ENCODE measurements around the gene APBA2. TPM values are rescaled to one million over a fixed set of nuclear protein-coding genes. Genes with fewer than 3 reads are reported as not detected.

Gene APBA2
- total and polyA plus RNA-seq, 2 of the 13 experiments (the other 11 are each of a cell fraction or from before 2014, with no cell fraction given): 0.62 to 2.3 TPM

GRCh38 chr15:28934645-28935044 is 48.9 kb downstream of the APBA2 start:
- CTCF ChIA-PET (ENCODE audit: low intra/inter-chr PET ratio, low total read pairs): no interaction called here
- Histone ChIP-seq H3K4me3 (replicated peaks in 1 of 3; ENCODE audit: insufficient read depth in 1 of 3, low read depth in 2 of 3, low read length in 3 of 3) (no peak overlapping the region), H3K9ac (ENCODE audit: insufficient read depth, low read depth, low read length) (no peak overlapping the region), H2AFZ (ENCODE audit: low read length) (no peak overlapping the region), H3K9me3 (ENCODE audit: low read length) (no peaks in the 10 kb centered on the region), H3K4me1 (ENCODE audit: insufficient read depth, low read length) (peaks cover 8% of the 10 kb centered on the region; the same call in 1 of the 2 replicates), H4K20me1 (ENCODE audit: insufficient read depth, low read length) (no peaks in the 10 kb centered on the region; the same call in 1 of the 2 replicates), H3K27ac (ENCODE audit: extremely low read length, insufficient read depth, low read length) (no peak overlapping the region), H3K4me2 (ENCODE audit: low read depth, low read length) (no peak overlapping the region), H3K36me3 (replicated peaks in 1 of 2; ENCODE audit: control insufficient read depth in 1 of 2, insufficient read depth in 2 of 2, low read length in 2 of 2) (no peaks in the 10 kb centered on the region), H3K79me2 (ENCODE audit: insufficient read depth, low read length) (no peaks in the 10 kb centered on the region), H3K27me3 (ENCODE audit: control insufficient read depth in 1 of 2, insufficient read depth in 2 of 2, low read length in 2 of 2) (no peaks in the 10 kb centered on the region; a peak in 1 of 5 replicates)
- 90% methylated on average over 2 of the region's 6 CpGs for WGBS (ENCODE audit: low lambda C conversion rate)
- ATAC-seq: no peak
- BruUV-seq (replicated peaks): no TSS peak
- in situ Hi-C loops (cut with HindIII; ENCODE audit: extremely low pct_ligation_motif_present, low pct_unique_long_range_greater_than_20kb) (no loop called here), intact Hi-C loops (cut with micrococcal nuclease; ENCODE audit: unreplicated experiment) (no loop called here)
- TF ChIP-seq ZSCAN31 (CRISPR knock-in tag; IDR thresholded peaks at IDR 0.05; ENCODE audit: low read depth): no peak
- no peak for TF ChIP-seq ZNF704 (CRISPR knock-in tag; IDR thresholded peaks at IDR 0.05; ENCODE audit: borderline replicate concordance)
- TF ChIP-seq PRDM10 (CRISPR knock-in tag; IDR thresholded peaks at IDR 0.05; ENCODE audit: low read depth): no peak
- no peak for TF ChIP-seq DMAP1 (CRISPR knock-in tag; IDR thresholded peaks at IDR 0.05)
- DNase-seq (ENCODE audit: low spot score): no peak
- no peak for FAIRE-seq
- POLR2A ChIA-PET: no interaction called here

Measured in HepG2 (cell line).